NCI-H446 (cell line): Measurements from ENCODE around the gene TTC3.
"Not testable (repeated sequence)": the region's sequence is repeated elsewhere in the genome, so short reads cannot be mapped to it uniquely, and the experiment has no call there.

Experiments
- DNase-seq, 2 experiments: peaks; one replicate each; lab custom pipeline; 2025; lab: John Stamatoyannopoulos, UW

Gene TTC3

DNA sequence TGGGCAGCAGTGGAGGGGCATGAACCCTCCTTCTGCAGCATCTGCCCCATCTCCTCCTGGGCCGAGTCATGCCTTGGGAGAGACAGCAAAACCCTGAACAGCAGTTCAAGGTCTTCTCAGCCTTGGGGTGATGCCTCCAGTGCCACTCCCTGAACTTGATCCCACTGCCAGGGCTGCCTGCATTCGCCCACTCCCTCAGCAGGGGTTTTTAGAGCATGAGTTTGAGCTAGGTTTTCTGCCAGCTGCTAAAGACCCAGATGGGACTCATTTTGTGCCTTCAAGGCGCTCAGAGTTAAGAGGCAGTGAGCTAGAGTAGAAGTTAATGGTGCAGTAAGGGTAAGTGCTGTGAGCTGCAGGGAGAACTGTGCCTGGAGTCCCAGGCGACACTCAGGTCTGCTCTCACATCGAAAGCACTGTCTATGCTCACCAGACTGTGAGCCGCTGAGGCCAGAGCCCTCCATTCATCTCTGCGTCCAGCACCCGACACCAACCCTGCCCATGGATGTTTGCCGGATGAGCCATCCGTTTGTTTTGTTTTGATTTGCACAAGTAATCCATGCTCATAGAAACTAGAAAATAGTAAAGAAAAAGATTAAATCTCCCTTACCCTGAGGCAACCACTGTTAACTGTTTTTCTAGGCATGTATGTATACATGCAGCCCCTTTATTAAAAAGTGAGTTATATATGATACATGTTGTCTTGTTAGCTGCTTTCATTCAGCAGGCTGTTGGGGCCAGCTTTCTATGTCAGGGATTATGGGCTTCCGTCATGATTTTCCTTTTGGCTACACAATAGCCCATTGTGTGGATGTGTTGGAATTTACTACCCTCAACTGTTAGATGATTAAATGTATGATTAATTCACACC lies 126.2 kb downstream of the TTC3 start:
- no peak for DNase-seq

DNA sequence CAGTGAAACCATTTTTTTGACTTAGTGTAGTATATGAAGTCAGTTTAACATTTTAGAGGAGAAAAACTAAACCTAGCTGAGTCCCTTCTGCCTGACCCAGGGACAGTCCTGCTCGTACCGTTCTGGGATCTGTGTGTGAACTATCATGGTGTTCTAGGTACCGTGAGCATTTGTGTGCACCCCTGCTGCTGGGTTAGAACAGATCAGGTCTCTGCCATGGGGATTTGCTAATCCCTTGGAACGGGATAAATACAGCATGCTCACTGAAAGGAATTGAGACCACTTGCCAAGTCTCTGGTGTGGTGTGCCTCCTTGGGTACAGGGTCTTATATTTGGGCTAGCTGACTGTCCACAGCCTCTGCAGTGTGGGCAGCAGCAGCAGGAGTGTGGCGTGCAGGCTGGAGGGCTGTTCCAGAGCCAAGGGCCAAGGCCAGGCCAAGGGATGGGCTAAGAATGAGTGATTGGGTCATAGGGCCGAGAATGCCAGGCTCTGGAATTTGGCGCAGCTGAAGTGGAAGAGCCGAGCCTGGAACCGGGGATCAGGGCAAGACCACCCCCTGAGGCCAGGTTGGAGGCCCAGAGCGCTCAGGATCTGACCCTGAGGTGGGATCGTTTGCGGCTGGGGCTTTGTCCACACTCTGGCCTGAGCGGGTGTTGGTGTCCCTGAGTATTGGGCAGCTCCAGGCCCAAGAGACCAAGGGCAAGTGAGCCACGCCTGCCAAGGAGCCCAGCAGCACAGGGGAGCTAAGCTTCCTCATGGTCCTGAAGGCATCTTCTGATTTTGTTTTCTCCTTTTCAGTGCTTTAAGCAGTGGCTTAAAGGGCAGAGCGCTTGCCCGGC lies 127.8 kb downstream of the TTC3 start:
- no peak for DNase-seq

DNA sequence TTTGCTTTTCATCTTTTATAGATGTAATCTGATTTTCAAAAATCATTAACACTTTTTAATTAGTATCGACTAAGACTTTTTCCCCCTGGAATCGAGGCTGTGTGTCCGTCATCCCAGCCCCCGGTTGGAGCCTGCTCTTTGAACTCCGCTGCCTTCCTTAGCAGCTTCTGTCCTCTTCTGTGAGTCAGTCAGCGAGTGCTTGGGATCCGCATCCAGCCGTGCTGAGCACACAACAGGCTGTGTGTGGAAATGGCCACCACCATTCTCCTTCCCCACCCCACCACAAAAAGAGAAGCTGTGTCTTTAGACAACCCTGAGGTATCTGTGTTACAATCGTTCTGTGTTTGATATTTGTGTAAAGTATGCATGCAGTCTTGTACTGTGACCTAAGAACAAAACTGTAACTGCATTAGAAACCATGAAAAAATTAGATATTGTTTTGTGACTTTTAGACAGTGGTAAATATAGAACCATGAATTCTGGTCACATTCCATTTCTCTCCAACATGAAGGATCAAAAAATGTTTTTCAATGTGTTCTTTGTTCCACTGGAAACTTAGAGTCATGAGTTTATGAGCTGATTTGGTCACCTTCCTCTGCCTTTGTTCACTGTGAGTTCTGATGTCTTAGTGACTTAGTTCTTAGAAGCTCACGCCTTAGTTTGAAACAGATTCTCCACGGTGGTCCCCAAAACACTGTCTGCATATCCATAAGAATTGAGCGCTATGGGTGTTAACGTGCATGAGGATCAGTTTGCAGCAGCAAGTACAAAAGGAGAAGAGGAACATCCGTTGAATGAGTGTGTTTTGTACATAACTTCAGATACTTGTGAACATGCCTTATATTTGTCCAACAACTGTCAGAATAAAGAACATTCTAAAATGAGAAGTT lies 129.4 kb downstream of the TTC3 start:
- no peak for DNase-seq

DNA sequence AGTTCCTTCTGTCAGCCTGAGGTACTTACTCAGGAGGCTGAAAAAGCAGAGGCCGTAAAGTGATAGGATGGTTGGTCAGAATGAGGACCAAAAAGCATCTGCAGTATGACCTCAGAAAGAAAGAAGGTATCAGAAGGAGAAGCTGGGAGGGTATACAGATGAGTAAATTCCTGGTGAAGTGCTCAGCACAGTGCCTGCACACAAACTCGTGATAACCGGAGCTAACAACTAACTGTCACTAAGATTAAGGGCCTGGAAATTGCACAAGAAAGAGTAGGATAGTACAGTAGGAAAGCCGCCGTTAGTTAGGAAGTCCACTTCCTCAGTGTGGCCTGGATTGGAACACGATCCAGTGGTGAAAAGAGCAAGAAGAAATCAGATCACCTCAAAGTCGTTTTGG lies 131.5 kb downstream of the TTC3 start:
- no peak for DNase-seq

DNA sequence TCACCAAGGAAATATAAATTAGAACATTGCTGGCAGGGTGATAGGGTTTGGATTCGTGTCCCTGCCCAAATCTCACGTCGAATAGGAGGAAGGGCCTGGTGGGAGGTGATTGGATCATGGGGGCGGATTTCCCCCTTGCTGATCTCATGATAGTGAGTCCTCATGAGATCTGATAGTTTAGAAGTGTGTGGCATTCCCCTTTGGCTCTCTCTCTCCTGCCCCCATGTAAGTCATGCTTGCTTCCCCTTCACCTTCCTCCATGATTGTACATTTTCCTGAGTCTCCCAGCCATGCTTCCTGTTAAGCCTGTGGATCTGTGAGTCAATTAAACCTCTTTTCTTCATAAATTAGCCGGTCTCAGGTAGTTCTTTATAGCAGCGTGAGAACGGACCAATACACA lies 133.4 kb downstream of the TTC3 start:
- no peak for DNase-seq

DNA sequence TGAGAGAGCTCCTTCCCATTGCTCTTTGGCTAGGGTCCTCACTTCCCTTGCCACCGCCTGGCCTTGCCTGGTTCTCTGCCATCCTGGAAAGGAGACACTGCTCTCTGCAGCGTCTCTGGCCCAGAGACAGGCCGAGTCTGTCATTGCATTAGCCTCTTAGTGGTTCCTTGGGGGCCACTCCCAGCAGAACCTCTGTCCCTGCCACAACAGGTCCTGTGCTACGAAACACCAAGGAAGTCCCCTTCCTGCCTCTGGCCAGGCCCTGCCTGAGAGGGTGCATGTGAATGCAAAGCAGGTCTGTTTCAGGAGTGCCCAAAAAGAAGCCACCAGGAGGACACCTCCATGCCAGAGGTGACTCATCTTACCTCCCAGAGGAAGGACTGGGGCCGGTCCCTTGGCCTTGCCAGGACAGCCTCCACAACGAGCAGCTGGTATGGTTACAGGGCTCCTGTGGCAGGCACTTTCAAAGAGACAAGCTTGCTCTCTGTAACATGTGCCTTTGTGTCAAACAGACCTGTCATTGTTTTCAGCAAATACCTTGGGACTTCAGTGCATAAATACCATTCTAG lies 134.5 kb downstream of the TTC3 start:
- peak in 1 of 2 experiments; percentile 46 for DNase-seq

DNA sequence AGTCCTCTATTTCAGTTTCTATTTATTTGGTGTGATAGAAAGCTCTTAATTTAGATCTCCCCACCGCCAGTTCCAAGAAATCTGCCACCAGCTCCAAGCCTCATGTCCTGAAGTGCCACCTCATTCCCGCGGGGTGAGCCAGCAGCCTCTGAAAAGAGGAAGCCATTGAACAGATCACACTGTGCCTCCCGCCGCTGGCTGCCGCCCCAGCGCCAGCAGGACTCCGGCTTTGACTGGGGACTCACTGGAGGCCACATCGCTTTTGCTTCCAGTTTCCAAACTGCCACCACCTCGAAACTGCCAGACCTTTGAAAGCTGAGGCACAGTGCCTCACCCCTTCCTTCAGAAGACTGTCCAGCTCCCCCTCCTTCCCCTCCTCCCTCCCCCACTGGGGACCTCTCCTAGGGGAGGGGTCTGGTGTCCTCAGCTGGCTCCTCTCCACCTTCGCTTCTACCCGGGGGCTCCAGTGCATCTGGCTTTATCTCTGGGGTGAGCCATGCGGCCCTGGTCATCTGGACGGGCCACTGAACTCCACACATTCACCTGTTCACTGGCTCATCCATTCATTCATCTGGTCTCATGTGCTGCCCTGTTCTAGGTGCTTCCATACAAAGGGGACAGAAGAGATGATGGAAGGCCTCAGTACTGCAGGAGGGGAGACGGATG lies 135.1 kb downstream of the TTC3 start:
- no peak for DNase-seq

DNA sequence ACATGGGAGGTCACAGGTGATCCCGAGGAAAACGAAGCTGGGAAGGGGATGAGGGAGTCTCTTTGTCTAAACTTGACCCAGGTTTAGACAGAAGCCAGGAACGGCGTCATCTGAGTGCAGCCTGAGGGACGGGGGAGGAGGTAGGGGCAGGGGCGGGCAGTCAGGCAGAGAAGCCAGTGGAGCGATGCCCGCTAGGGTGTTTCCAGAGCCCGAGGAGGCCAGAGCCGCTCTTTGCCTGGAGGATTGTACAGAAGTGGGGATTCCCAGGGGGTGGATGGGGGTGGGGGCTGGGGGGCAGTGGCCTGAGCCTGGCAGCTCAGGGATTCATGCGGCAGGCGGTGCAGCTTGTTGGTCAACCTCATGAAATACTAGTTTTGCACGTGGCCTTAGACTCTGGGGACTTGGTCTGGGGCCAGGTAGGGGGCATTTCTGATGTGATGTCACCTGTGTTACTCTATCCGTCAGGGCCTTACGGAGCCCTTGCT lies 135.7 kb downstream of the TTC3 start:
- no peak for DNase-seq

DNA sequence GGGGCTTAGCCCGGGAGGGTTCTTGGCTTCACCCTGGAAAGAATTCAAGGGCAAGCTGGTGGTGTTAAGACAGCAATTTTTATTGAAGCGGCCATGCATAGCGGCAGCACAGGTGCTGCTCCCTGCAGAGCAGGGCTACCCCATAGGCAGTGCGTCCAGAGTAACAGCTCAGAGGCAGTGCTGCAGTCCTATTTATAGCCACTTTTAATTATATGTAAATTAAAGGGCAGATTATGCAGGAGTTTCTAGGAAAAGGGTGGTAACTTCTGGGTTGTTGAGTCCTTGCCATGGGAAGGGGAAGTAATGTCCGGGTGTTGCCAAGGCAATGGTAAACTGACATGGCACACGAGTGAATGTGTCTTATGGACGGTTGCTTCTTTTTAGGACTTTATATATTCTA lies 137.1 kb downstream of the TTC3 start:
- DNase-seq = no peak

DNA sequence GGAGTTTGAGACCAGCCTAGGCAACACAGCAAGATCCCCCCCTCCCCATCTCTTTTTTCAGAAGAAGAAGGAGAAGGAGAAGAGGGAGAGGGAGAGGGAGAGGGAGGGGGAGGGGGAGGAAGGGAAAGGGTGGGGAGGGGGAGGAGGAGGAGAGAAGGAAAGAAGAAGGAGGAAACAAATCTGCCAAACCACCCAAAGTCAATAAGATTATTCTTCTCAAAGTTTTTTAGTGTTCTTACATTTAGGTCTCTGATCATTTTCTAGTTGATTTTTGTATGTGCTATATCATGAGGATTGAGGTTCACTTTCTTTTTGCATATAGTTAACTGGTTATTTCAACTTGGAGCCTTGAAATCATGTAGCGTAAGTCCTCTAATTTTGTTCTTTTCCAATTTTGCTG lies 137.7 kb downstream of the TTC3 start:
- no peak for DNase-seq

DNA sequence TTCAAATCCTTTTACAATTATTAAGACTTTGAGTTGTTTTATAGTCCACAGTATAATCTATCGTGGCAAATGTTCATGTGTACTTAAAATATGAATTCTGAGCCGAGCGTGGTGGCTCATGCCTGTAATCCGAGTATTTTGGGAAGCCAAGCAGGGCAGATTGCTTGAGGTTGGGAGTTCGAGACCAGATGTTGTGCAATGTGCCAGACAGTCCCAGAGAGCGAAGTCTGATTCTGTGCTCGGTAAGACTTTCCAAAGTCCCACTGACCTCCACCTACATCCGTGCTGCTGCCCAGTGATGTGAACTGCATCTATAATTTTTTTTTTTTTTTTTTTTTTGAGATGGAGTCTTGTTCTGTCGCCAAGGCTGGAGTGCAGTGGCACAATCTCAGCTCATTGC lies 141.9 kb downstream of the TTC3 start:
- no peak for DNase-seq

DNA sequence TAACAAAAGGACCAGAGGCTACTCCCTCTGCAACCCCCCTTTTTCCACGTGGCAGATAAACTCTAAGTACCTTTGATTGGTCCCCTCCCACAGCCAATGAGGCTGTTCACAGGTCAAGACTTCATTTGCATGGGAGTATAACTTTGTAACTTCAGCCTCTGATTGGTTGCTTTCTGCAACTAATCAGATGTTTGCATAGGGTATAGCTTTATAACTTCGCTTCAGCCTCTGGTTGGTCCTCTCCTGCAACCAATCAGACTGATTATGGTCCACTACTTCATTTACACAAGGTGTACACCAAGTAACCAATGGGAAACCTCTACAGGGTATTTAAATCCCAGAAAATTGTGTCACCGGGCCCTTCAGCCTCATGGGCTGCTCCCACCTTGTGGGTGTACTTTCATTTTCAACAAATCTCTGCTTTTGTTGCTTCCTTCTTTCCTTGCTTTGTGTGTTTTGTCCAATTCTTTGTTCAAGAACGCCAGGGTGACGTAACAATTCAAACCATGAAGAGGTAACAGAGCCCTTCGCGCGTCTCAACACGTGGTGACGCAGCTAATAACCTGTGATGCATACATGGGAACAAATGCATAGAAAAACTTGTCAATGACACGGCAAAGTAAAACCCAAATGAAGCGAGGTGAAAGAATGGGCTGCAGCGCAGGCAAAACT lies 146.8 kb downstream of the TTC3 start:
- DNase-seq = no peak

DNA sequence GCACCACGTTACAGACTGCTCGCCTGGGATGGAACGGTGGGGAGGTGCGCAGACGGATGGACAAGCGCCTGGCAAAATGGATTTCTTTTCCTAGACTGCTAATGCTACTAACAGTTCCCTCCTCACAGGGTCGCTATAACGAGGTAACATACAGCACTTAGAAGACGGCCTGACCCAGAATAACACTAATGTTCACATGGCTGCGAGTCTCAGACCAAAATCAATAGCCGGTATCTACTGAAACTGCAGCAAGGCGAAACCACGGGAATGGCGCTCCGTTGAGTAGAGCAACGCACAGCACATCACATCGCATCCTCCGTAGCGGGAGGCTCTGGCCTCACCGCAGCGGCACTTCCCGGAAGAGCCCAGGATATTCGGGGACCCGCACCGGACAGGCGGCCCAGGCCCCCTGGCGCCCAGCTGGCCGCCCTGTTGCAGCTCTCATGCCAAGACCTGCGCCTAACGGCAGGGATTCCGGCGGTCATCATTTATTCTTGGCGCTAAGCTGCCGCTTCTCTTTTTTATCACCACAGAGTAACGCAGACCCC lies 147.5 kb downstream of the TTC3 start:
- DNase-seq = no peak

DNA sequence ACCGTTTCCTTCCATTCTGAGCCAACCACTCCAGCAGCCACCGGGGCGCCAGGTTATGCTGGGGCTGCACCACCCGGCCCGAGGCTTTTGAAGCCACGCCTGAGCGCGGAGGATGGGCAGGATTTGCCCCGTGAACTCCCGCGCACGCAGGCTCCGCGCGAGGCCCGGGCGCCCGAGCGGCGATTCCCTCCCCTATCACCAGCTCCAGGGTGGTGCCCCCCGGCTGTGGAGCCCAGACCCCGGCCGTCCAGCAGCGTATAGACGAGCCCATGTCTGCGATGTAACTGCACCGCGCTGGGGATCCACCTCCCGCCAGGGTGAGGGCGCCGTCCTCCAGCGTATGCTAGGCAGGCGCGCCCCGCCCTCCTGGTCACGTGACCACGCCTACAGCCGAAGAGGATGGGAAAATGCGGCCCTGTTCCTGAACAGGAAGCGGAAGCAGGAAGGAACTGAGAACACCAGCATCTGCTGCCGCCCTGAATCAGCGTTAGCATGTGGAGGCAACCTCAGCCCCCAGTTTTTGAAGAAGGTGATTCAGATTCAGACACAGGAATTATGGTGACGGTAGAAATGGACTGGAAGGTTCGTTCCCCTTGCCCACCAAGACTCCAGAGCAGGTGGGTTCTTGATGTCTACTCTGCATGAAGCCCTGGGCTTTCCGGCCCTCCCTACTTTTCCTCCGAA lies 148.1 kb downstream of the TTC3 start:
- peak; percentile 18 to 71 for DNase-seq

DNA sequence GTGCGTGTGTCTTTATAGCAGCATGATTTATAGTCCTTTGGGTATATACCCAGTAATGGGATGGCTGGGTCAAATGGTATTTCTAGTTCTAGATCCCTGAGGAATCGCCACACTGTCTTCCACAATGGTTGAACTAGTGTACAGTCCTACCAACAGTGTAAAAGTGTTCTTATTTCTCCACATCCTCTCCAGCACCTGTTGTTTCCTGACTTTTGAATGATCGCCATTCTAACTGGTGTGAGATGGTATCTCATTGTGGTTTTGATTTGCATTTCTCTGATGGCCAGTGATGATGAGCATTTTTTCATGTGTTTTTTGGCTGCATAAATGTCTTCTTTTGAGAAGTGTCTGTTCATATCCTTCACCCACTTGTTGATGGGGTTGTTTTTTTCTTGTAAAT lies 149.2 kb downstream of the TTC3 start:
- DNase-seq = not testable (repeated sequence)

DNA sequence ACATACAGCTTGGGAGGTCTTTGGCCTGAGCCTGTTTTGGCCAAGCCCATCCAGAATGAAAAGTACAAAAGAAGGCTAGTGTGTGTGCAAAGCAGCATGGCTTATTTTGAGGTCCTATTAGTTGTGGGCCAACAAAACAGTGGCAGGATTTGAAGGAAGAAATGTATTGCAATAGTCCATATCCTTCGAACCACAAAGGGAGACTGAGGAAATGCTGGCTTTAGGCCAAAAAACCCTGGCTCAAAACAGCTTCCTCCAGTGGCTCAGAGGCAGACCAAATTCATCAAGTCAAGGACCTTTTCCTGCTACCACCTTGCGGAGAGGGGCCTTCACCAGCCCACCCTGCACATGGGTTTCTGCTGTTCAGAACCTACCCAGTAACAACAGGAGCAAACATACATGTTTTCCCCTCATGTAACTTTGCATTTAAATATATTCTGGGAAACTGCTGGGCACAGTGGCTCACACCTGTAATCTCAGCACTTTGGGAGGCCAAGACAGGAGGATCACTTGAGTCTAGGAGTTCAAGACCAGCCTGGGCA lies 150.8 kb downstream of the TTC3 start:
- no peak for DNase-seq

DNA sequence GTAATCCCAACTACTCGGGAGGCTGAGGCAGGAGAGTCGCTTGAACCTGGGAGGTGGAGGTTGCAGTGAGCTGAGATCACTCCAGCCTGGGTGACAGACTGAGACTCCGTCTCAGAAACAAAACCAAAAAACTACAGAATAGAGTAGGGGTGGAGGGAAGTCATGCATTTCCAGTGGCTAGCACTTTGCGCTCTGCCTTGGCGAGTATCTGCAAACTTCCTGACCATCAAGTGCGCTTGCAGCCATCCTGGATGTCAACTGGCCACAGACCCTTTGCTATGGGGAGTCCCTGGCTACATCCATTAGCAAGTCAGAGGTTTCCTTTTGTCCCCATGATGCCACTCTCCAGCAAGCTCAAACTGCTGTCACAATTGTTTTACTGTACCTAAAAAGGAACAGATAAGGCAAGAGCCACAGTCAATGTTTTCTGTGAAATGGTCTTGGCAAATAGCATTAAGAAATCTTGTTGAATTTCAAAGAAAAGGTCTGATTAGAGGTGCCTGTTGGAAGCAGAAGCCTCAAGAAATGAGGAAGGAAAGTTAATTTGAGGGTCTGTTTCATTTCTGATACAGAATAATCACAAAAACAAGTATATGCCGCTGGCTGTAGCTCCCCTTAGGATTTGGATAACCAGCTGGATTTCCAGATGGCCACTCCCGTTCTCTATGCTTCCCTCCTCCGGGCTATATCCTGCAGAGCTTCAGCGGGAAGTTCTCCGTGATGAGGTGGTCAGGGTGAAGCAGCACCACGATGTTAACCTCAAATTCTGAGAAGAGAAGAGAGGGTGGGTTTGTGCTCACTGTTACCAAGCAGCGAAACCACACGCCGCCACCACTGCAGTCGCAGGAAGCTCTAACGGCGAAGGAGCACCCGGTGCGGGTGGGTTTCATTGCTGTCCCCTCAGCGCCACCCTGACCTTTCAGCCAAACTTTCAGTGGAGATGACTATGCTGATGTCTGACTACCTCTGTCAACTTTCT lies 152.1 kb downstream of the TTC3 start:
- no peak for DNase-seq
